Left lung (tissue), 10 donors: ENCODE measurements around the gene ABCA13. TPM values are rescaled to one million over a fixed set of nuclear protein-coding genes. Genes with fewer than 3 reads are reported as not detected.

ENCODE experiments used
- ATAC-seq: fragments of 200-7000 bp; cut with Tn5 transposase; one replicate; pipeline ENCODE4 v1.9.1; 2020; ENCODE audit warnings: moderate library complexity
- DNase-seq, 4 donors: peaks; one replicate each; pipeline ENCODE4 v3.0.0-alpha.2; 2013 to 2020
- H3K27ac ChIP-seq, 2 donors: fragments of 200-600 bp; sonication (generic) in 1 of 2; one replicate each; pipeline versions ENCODE4 v1.5.0 to v1.8.0; 2020 to 2021
- H3K27me3 ChIP-seq, 2 donors: fragments of 200-600 bp; sonication (generic) in 1 of 2; one replicate each; pipeline versions ENCODE4 v1.5.0 to v1.8.0; 2020 to 2021
- H3K36me3 ChIP-seq, 2 donors: fragments of 200-600 bp; sonication (generic) in 1 of 2; one replicate each; pipeline versions ENCODE4 v1.5.0 to v1.8.0; 2020 to 2021
- H3K4me1 ChIP-seq, 2 donors: fragments of 200-600 bp; one replicate each; pipeline ENCODE4 v1.8.0; 2021
- H3K4me3 ChIP-seq, 2 donors: fragments of 200-600 bp; sonication (generic) in 1 of 2; one replicate each; pipeline versions ENCODE4 v1.5.0 to v1.8.0; 2020 to 2021; ENCODE audit warnings: mild to moderate bottlenecking in 1 of 2
- H3K9me3 ChIP-seq, 2 donors: fragments of 200-600 bp; sonication (generic) in 1 of 2; one replicate each; pipeline versions ENCODE4 v1.5.0 to v1.8.0; 2020 to 2021
- CTCF ChIP-seq, 2 donors: fragments of 200-600 bp; sonication (generic) in 1 of 2; IDR thresholded peaks; one replicate each; pipeline versions ENCODE4 v1.5.0 to v1.8.0; 2021; ENCODE audit warnings: antibody characterized with exemption in 2 of 2
- intact Hi-C, 2 donors: fragments of 100-400 bp; cut with DNase I; formaldehyde crosslinking; loops; one replicate each; pipeline versions ENCODE4 v1.11.2 to v1.14.2; 2022
- polyA plus RNA-seq, 6 donors: library from polyadenylated mRNA; unstranded; fragments of 120-200 nt; gene quantifications; one replicate each; pipeline ENCODE4 v1.2.1, GENCODE V29; 2013; ENCODE audit not compliant: insufficient read length in 6 of 6
- total RNA-seq, 2 donors: library from RNA; stranded (reverse); fragmentation: NEBNext Ultra II Directional; extraction: Animal tissue kit (Norgen Biotek cat#: 25700); gene quantifications; one replicate each; pipeline ENCODE4 v1.2.1, GENCODE V29; 2021
- donor health status: DM: no; HTN: yes; CAD: no.
- donor health status: DM: no; HTN: no; CAD: no.

The ABCA13 gene
- total and polyA plus RNA-seq, 8 donors, result 0.55 to 2.9 (median 1.7) TPM

GRCh38 chr7:48148311-48148710 lies 22.9 kb upstream of the ABCA13 start:
- H3K9me3 ChIP-seq, result no peaks in the 10 kb centered on the region
- DNase-seq (no peak), ATAC-seq (no peak)
- no peaks in the 10 kb centered on the region for H3K36me3 ChIP-seq
- H3K4me3 ChIP-seq, result no peak overlapping the region
- no peaks in the 10 kb centered on the region for H3K4me1 ChIP-seq
- TF ChIP-seq CTCF (IDR thresholded peaks at IDR 0.05), result no peak
- no peaks in the 10 kb centered on the region for H3K27me3 ChIP-seq
- intact Hi-C loops, result no loop called here
- no peak overlapping the region for H3K27ac ChIP-seq

GRCh38 chr7:48149058-48149457 lies 22.2 kb upstream of the ABCA13 start:
- no peaks in the 10 kb centered on the region for H3K9me3 ChIP-seq
- DNase-seq, result no peak
- no peak for ATAC-seq
- no peak overlapping the region for H3K4me3 ChIP-seq
- H3K4me1 ChIP-seq, result no peaks in the 10 kb centered on the region
- H3K27me3 ChIP-seq, result no peaks in the 10 kb centered on the region
- intact Hi-C loops, result no loop called here
- H3K27ac ChIP-seq, result no peak overlapping the region
- H3K36me3 ChIP-seq, result no peaks in the 10 kb centered on the region
- no peak for TF ChIP-seq CTCF (IDR thresholded peaks at IDR 0.05)

- intact Hi-C loops, result no loop called here
These were observed 21.2 kb upstream of the ABCA13 start for GRCh38 chr7:48150086-48150485.

GRCh38 chr7:48154792-48155413 lies 16.4 kb upstream of the ABCA13 start:
- DNase-seq (peak in 1 of 4 donors; percentile 13), ATAC-seq (peak; percentile 81)
- Histone ChIP-seq H3K36me3 (no peaks in the 10 kb centered on the region), H3K9me3 (no peaks in the 10 kb centered on the region), H3K27me3 (no peaks in the 10 kb centered on the region), H3K4me3 (no peak overlapping the region), H3K4me1 (no peaks in the 10 kb centered on the region), H3K27ac (no peak overlapping the region)
- peak; percentile 36 to 40 for TF ChIP-seq CTCF (IDR thresholded peaks at IDR 0.05)
- intact Hi-C loops, result no loop called here

More at GRCh38 chr7:48150086-48150485, 21.2 kb upstream of the ABCA13 start:
- H3K27ac ChIP-seq, result no peak overlapping the region
- H3K27me3 ChIP-seq, result no peaks in the 10 kb centered on the region
- no peaks in the 10 kb centered on the region for H3K36me3 ChIP-seq
- H3K4me1 ChIP-seq, result no peaks in the 10 kb centered on the region
- no peak overlapping the region for H3K4me3 ChIP-seq
- no peaks in the 10 kb centered on the region for H3K9me3 ChIP-seq
- DNase-seq, result no peak
- no peak for ATAC-seq
- TF ChIP-seq CTCF (IDR thresholded peaks at IDR 0.05), result no peak

- DNase-seq (no peak), ATAC-seq (no peak)
- TF ChIP-seq CTCF (IDR thresholded peaks at IDR 0.05), result no peak
- H3K4me1 ChIP-seq, result no peaks in the 10 kb centered on the region
- no peaks in the 10 kb centered on the region for H3K36me3 ChIP-seq
- intact Hi-C loops, result no loop called here
- H3K4me3 ChIP-seq, result no peak overlapping the region
- peaks cover 0 to 6% of the 10 kb centered on the region in 2 donors for H3K9me3 ChIP-seq
- no peaks in the 10 kb centered on the region for H3K27me3 ChIP-seq
- no peak overlapping the region for H3K27ac ChIP-seq
These were observed 12.9 kb upstream of the ABCA13 start for GRCh38 chr7:48158404-48158803.
